ENCODE data around the gene C10orf90. TPM values are rescaled to one million over a fixed set of nuclear protein-coding genes. Genes with fewer than 3 reads are reported as not detected.
A peak's percentile ranks its signal among the peaks of the same experiment; 100 is the strongest.

C10orf90 gene
- total and polyA plus RNA-seq, 11 donors: not detected

GRCh38 chr10:126397640-126398382, 272.7 kb downstream of the C10orf90 start:
- Histone ChIP-seq H3K36me3 (no peaks in the 10 kb centered on the region), H3K27ac (no peak overlapping the region), H3K4me3 (no peak overlapping the region), H3K9me3 (no peaks in the 10 kb centered on the region), H3K27me3 (peaks cover 0 to 5% (median 0%) of the 10 kb centered on the region in 9 donors), H3K4me1 (peaks cover 0 to 2% (median 0%) of the 10 kb centered on the region in 12 donors)
- intact Hi-C loops (cut with DNase I): no loop called here
- 70 to 86% (median 75%) methylated on average over 4 of the region's 4 CpGs for WGBS, 4 donors
- peak in 1 of 4 donors; percentile 59 for ATAC-seq
- TF ChIP-seq POLR2A (IDR thresholded peaks at IDR 0.05) (no peak), CTCF (IDR thresholded peaks at IDR 0.05) (no peak)
- no peak for DNase-seq

GRCh38 chr10:126397156-126397555, 273.3 kb downstream of the C10orf90 start:
- WGBS, 4 donors: 79 to 91% (median 89%) methylated on average over 3 of the region's 3 CpGs
- no peak for DNase-seq
- Histone ChIP-seq H3K27me3 (peaks cover 0 to 5% (median 0%) of the 10 kb centered on the region in 9 donors), H3K9me3 (no peaks in the 10 kb centered on the region), H3K4me1 (peaks cover 0 to 2% (median 0%) of the 10 kb centered on the region in 12 donors), H3K27ac (no peak overlapping the region), H3K4me3 (no peak overlapping the region), H3K36me3 (no peaks in the 10 kb centered on the region)
- intact Hi-C loops (cut with DNase I): no loop called here
- TF ChIP-seq CTCF (IDR thresholded peaks at IDR 0.05) (no peak), POLR2A (IDR thresholded peaks at IDR 0.05) (no peak)
- ATAC-seq: no peak

DNA sequence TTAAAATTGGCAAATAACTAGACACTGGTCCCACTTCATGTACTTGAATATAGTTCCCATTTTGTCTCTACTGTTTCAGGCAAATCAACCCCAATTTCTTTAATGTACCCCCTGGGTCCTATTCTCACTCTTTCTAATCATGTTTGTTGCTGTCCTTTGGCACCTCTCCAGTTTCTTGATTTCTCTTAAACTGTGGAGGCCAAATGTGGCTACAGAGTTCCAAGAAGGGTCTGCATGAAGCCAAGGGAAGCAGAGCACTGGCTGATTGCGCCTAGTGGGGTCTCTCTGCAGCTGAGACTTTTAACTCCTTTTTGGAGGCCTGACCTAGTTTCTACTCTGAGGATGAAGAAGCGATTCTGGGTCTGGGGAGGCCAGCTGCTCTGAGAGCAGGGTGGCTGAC, 275.5 kb downstream of the C10orf90 start:
- ATAC-seq (no peak), DNase-seq (no peak)
- Histone ChIP-seq H3K27me3 (peaks cover 0 to 8% (median 0%) of the 10 kb centered on the region in 9 donors), H3K4me1 (peaks cover 0 to 11% (median 0%) of the 10 kb centered on the region in 12 donors), H3K4me3 (no peak overlapping the region), H3K27ac (no peak overlapping the region), H3K9me3 (no peaks in the 10 kb centered on the region), H3K36me3 (no peaks in the 10 kb centered on the region)
- 72 to 88% (median 83%) methylated on average over 2 of the region's 2 CpGs for WGBS, 4 donors
- TF ChIP-seq CTCF (IDR thresholded peaks at IDR 0.05) (no peak), POLR2A (IDR thresholded peaks at IDR 0.05) (no peak)
- intact Hi-C loops (cut with DNase I): no loop called here

- ATAC-seq (no peak), DNase-seq (no peak)
- intact Hi-C loops (cut with DNase I): no loop called here
- H3K36me3 ChIP-seq: no peaks in the 10 kb centered on the region
- 90 to 96% (median 92%) methylated on average over 4 of the region's 4 CpGs for WGBS, 4 donors
- peaks cover 0 to 11% (median 0%) of the 10 kb centered on the region in 12 donors for H3K4me1 ChIP-seq
- no peak overlapping the region for H3K27ac ChIP-seq
- no peak for TF ChIP-seq CTCF (IDR thresholded peaks at IDR 0.05)
- no peak for TF ChIP-seq POLR2A (IDR thresholded peaks at IDR 0.05)
- no peaks in the 10 kb centered on the region for H3K9me3 ChIP-seq
- H3K27me3 ChIP-seq: peaks cover 6 to 24% (median 10%) of the 10 kb centered on the region in 9 donors
- no peak overlapping the region for H3K4me3 ChIP-seq
Measured at GRCh38 chr10:126393076-126393475, 277.4 kb downstream of the C10orf90 start.
